NOMO-1 treated with dmso at 0.1 percent for 144 hours (cell line): ENCODE data around the gene HGS.

ENCODE experiments used
- DNase-seq: peaks from one replicate; lab custom pipeline; 2025; ENCODE audit not compliant: unreplicated experiment; lab: John Stamatoyannopoulos, UW

The HGS gene

GRCh38 chr17:81685108-81685507 is 1.3 kb downstream of the HGS start:
- DNase-seq: no peak

DNA sequence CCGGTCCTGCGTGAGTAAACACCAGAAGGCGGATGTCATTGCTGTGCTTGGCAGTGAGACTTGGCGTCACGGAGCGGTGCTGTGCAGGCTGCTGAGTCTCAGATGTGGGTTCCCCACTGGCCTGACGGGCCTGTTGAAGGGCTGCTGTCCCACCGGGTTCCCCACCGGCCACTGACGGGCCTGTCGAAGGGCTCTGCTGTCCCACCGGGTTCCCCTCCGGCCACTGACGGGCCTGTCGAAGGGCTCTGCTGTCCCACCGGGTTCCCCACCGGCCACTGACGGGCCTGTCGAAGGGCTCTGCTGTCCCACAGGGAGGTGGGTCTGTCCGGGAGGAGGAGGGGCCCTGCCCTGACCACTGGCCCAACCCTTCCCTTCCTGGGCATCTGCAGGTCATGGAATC is 2.8 kb downstream of the HGS start:
- DNase-seq: no peak

- no peak for DNase-seq
Observed at GRCh38 chr17:81687770-81688541, 4.1 kb downstream of the HGS start.

DNA sequence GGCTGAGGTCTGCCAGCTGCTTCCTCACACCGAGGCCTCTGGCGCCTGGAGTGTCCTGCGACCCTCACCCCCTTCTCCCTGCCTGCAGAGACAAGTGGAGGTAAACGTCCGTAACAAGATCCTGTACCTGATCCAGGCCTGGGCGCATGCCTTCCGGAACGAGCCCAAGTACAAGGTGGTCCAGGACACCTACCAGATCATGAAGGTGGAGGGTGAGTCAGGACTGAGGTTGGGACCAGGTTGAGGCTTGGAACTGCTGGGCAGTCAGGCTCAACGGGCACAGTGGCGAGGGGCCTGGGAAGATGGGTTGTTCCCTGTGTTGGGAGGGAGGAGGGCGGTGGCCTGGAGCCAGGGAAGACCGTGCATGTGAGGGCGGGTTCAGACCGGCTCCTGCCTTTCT is 4.8 kb downstream of the HGS start:
- DNase-seq: no peak

DNA sequence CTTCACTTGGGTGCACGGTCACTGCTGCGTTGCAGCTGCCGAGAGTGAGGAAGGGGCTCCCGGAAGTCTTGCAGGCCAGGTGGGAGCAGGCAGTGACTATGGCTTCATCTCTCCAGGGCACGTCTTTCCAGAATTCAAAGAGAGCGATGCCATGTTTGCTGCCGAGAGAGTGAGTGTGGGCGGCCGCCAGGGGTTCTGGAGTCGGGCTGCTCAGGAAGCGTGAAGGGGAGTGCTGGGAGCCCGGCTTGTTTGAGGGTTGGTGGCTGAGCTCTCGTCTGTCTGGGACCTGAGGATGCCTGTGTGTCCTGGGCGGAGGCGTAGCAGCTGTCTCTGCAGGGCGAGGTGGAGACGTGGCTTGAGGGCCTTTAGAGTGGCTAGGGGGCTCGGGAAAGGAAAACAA is 6.3 kb downstream of the HGS start:
- DNase-seq: no peak

- no peak for DNase-seq
Observed at GRCh38 chr17:81690549-81690948, 6.7 kb downstream of the HGS start.

- no peak for DNase-seq
Observed at GRCh38 chr17:81691196-81691595, 7.4 kb downstream of the HGS start.

GRCh38 chr17:81691608-81692007 is 7.8 kb downstream of the HGS start:
- DNase-seq: no peak

DNA sequence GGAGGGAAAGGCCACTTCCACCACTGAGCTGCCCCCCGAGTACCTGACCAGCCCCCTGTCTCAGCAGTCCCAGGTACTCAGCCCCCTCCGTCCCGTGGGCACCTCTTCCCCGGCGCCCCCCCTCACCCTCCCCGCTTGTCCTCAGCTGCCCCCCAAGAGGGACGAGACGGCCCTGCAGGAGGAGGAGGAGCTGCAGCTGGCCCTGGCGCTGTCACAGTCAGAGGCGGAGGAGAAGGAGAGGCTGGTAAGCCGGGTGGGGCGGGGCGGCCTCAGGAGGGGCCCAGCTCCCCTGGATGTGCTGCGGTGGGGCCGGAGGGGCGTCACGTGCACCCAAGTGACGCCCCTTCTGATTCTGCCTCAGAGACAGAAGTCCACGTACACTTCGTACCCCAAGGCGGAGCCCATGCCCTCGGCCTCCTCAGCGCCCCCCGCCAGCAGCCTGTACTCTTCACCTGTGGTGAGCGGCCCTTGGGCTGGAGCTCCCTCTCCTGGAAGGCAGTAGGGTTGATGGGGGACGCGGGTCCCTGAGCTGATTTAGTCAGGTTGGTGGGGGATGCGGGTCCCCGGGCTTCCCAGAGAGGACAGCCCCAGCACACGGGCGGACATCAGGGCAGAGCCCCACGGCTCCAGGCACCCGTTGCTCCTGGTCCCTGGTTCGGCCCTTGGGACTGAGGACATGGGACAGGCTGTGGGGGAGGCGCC is 9.8 kb downstream of the HGS start:
- no peak for DNase-seq

DNA sequence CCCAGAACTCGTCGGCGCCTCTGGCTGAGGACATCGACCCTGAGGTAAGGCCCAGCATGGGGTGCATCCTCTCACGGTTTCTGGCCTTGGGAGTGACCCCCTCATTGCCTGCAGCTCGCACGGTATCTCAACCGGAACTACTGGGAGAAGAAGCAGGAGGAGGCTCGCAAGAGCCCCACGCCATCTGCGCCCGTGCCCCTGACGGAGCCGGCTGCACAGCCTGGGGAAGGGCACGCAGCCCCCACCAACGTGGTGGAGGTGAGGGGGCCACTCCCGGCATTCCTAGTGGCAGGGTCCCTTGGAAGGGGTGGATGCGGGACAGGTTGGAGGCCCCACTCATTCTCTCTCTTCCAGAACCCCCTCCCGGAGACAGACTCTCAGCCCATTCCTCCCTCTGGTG is 11.0 kb downstream of the HGS start:
- no peak for DNase-seq

GRCh38 chr17:81695211-81695610 is 11.4 kb downstream of the HGS start:
- no peak for DNase-seq

DNA sequence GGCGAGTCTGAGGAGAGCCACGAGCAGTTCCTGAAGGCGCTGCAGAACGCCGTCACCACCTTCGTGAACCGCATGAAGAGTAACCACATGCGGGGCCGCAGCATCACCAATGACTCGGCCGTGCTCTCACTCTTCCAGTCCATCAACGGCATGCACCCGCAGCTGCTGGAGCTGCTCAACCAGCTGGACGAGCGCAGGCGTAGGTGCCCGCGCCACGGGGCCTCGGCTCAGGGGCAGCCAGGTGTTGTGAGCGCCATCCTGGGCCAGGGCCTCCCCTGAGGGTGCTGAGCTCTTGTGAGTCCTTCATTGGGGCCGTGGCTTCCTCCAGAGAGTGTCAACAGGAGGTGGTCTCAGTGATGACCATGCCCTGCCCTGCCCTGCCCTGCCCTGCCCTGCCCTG is 12.0 kb downstream of the HGS start:
- DNase-seq: no peak

GRCh38 chr17:81696218-81696941 is 12.6 kb downstream of the HGS start:
- DNase-seq: no peak

DNA sequence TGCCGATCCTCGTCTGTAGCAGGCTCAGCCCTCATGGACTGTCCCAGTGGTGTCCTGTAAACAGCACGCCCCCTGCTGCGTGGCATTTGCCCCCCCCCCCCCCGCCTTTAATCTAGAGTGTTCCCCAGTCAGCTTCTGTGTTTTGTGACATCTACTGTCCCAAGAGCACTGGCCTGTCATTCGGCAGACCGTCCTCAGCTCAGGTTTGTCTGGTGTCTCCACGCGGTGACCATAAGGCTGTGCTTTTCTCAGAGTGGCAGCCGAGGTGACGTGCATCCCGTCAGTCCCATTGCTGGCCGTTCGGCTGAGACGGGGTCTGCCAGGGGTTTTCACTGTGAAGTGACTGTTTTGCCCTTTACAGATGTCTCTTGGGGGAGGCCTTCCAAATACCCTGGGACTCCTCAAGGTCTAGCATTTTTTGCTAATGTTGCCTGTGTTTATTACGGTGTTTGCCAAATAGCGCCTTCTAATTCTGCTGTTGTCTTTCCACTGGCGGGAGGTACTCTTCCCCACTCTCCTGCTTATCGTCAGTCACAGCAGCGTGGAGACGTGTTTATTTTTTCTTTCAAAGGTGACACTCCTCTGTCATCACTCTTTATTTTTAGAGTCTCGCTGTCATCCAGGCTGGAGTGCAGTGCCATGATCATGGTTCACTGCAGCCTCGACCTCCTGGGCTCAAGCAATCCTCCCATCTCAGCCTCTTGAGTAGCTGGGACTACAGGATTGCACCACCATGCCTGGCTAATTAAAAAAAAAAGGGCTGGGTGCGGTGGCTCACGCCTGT is 13.6 kb downstream of the HGS start:
- no peak for DNase-seq

DNA sequence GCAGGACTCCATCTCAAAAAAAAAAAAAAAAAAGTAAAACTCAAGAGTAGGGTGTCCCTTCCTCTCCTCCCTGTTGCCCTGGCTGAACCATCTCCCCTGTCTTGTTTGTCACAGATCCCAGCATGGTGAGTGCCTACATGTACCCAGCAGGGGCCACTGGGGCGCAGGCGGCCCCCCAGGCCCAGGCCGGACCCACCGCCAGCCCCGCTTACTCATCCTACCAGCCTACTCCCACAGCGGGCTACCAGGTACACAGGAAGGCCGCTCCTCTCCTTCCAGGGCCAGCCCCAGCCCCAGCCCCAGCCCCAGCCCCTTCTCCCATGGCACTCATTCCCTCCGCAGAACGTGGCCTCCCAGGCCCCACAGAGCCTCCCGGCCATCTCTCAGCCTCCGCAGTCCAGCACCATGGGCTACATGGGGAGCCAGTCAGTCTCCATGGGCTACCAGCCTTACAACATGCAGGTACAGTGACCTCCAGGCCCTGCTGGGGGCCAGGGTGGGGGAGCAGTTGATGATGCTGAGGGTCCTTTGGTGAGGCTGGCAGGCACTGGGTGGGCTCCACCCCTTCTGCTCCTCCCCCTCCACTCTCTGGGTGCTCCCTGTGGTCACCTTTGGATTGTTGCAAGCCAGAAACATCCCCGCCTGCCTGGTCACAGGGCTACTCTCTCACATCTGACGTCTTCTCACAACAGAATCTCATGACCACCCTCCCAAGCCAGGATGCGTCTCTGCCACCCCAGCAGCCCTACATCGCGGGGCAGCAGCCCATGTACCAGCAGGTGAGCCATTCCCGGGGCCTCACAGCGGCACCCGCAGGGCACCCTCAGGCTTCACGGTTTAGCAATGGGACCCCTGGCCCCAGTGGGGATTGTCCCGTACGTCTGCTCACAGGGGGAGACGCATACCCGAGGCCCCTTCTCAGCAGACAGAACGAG is 16.8 kb downstream of the HGS start:
- DNase-seq: no peak

DNA sequence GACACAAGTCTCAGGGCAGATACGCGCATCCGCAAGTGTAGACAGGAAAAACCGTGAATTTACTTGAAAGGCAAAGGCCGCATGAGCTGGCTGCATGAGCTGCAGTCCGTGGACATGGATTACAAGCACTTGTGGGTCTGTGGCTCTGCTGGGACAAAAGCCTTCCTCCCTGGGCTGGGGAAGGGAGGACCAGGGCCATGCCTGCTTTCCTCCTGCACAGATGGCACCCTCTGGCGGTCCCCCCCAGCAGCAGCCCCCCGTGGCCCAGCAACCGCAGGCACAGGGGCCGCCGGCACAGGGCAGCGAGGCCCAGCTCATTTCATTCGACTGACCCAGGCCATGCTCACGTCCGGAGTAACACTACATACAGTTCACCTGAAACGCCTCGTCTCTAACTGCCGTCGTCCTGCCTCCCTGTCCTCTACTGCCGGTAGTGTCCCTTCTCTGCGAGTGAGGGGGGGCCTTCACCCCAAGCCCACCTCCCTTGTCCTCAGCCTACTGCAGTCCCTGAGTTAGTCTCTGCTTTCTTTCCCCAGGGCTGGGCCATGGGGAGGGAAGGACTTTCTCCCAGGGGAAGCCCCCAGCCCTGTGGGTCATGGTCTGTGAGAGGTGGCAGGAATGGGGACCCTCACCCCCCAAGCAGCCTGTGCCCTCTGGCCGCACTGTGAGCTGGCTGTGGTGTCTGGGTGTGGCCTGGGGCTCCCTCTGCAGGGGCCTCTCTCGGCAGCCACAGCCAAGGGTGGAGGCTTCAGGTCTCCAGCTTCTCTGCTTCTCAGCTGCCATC is 17.7 kb downstream of the HGS start:
- DNase-seq: no peak

DNA sequence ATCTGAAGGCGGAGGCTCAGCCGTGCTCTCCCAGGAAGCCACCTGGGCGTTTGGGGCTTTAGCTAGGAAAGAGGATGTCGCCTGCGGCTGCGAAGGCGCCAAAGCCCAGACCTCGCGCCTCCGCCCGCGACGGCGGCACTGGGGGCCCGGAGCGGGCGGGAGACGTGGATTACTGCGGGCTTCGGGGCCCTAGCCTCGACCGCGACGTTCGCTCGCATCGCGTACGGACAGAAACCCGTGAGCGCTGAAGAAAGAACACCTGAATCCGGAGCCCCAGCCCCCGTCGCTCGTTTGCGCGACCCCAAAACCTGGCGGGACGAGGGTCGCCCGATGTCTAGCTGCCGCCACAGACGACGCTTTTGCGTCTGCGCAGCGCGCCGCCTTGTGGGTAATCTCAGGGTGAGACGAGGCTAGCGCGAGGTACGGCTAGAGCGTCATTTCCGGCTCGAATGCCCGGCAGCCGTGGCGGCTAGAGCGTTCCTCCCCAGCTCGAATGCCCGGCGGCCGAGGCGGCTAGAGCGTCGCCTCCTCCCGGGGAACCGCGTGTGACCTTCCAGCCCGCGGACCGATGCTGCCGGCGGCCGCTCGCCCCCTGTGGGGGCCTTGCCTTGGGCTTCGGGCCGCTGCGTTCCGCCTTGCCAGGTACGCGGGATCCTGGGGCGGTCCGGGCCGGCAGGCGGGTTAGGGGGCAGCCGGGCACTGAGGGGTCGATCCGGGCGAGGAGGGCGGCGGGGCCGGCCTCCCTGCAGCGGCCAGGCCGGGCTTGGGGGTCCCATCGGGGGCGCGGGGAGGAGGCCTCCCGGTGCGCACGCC is 19.3 kb downstream of the HGS start, which contains the start of gene MRPL12:
TSS of gene MRPL12 (plus strand) at position 434 of the 813 bp plus-strand sequence. CDS start at position 569, 135 bp downstream.
- DNase-seq: peak; percentile 89
